ENCODE results near the gene OLFM3. TPM values are rescaled to one million over a fixed set of nuclear protein-coding genes. Genes with fewer than 3 reads are reported as not detected.

OLFM3 gene
- total and polyA plus RNA-seq, 9 donors = 0.33 TPM; not detected in 8

- WGBS, 3 donors = 56 to 79% (median 71%) methylated on average over 3 of the region's 3 CpGs
- H3K36me3 ChIP-seq = no peaks in the 10 kb centered on the region
- intact Hi-C loops (cut with DNase I) = no loop called here
- no peaks in the 10 kb centered on the region for H3K9me3 ChIP-seq
- H3K4me1 ChIP-seq (ENCODE audit: insufficient read depth) = no peaks in the 10 kb centered on the region
- no peaks in the 10 kb centered on the region for H3K27me3 ChIP-seq
- TF ChIP-seq EP300 (IDR thresholded peaks at IDR 0.05) (no peak), POLR2A (IDR thresholded peaks at IDR 0.05) (no peak), CTCF (IDR thresholded peaks at IDR 0.05) (no peak)
- H3K4me3 ChIP-seq = no peak overlapping the region
- H3K27ac ChIP-seq = no peak overlapping the region
- no peak for DNase-seq
These were observed 53.5 kb downstream of the OLFM3 start for GRCh38 chr1:101943237-101943636.

GRCh38 chr1:101942516-101943193 lies 54.1 kb downstream of the OLFM3 start:
- intact Hi-C loops (cut with DNase I) = no loop called here
- no peaks in the 10 kb centered on the region for H3K9me3 ChIP-seq
- no peaks in the 10 kb centered on the region for H3K36me3 ChIP-seq
- H3K27ac ChIP-seq = no peak overlapping the region
- H3K4me1 ChIP-seq (ENCODE audit: insufficient read depth) = no peaks in the 10 kb centered on the region
- WGBS, 3 donors = 45 to 67% (median 50%) methylated on average over 3 of the region's 3 CpGs
- no peaks in the 10 kb centered on the region for H3K27me3 ChIP-seq
- no peak for DNase-seq
- no peak for TF ChIP-seq CTCF (IDR thresholded peaks at IDR 0.05)
- TF ChIP-seq EP300 (IDR thresholded peaks at IDR 0.05) = no peak
- TF ChIP-seq POLR2A (IDR thresholded peaks at IDR 0.05) = no peak
- no peak overlapping the region for H3K4me3 ChIP-seq

GRCh38 chr1:101938681-101939080 lies 58.0 kb downstream of the OLFM3 start:
- Histone ChIP-seq H3K9me3 (no peaks in the 10 kb centered on the region), H3K4me3 (no peak overlapping the region), H3K27me3 (no peaks in the 10 kb centered on the region), H3K36me3 (no peaks in the 10 kb centered on the region), H3K4me1 (ENCODE audit: insufficient read depth) (no peaks in the 10 kb centered on the region), H3K27ac (no peak overlapping the region)
- intact Hi-C loops (cut with DNase I) = no loop called here
- TF ChIP-seq EP300 (IDR thresholded peaks at IDR 0.05) (no peak), POLR2A (IDR thresholded peaks at IDR 0.05) (no peak), CTCF (IDR thresholded peaks at IDR 0.05) (no peak)
- 8 to 62% (median 48%) methylated on average over 1 of the region's 1 CpG for WGBS, 3 donors
- no peak for DNase-seq

GRCh38 chr1:101929343-101929742 lies 67.4 kb downstream of the OLFM3 start:
- intact Hi-C loops (cut with DNase I) = no loop called here
- no peak overlapping the region for H3K4me3 ChIP-seq
- DNase-seq = no peak
- H3K27me3 ChIP-seq = no peaks in the 10 kb centered on the region
- TF ChIP-seq POLR2A (IDR thresholded peaks at IDR 0.05) (no peak), EP300 (IDR thresholded peaks at IDR 0.05) (no peak), CTCF (IDR thresholded peaks at IDR 0.05) (no peak)
- H3K4me1 ChIP-seq (ENCODE audit: insufficient read depth) = no peaks in the 10 kb centered on the region
- no peak overlapping the region for H3K27ac ChIP-seq
- H3K9me3 ChIP-seq = no peaks in the 10 kb centered on the region
- H3K36me3 ChIP-seq = no peaks in the 10 kb centered on the region
- WGBS, 3 donors = 38 to 63% (median 49%) methylated on average over 1 of the region's 1 CpG
